GM19239 (cell line): ENCODE measurements around the gene SELENOS.

ENCODE experiments used
- DNase-seq: peaks from one replicate; pipeline ENCODE4 v3.0.0; 2011; ENCODE audit warnings: low spot score; ENCODE audit not compliant: insufficient read length
- FAIRE-seq: peaks from 2 replicates; lab custom pipeline; 2011; peaks lifted over from hg19 to GRCh38; lab: Jason Lieb, UNC

SELENOS gene

DNA sequence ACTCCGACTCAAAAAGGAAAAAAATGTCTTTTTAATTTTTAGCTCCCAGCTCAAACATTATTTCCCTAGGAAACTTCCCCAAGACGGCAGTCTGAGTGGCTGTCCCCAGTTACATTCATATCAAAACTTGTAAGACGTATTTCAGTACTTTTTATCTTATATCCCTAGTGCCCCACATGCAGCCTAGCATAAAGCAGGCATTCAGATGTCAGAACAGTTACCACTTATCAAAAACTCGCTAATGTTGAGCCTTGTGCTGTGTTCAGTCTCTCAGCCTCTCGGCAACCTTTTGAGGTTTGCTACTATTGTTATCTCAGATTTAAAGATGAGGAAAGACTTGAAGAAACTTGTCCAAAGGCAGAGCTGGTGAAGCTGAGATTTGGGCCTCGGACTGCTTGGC is 6.6 kb upstream of the SELENOS start:
- DNase-seq (no peak), FAIRE-seq (no peak)

DNA sequence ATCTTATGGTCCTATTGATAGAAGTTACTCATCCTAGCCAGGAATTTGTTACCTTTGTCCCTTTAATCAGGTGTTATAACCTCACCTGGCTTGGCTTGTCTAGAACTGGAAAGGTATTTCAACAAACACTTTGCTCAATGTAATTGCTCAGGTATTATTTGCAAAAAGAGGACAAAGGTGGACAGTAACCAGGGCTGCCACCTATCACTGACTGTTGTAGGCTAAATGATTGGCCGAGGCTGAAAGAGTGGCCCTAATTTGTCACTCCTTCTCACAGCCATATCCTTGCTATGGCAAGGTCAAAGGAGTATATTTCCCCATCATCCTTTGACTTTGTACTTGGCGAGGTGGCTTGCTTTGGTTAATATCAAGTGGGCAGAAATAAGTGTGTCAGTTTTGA is 2.7 kb upstream of the SELENOS start:
- FAIRE-seq (no peak), DNase-seq (no peak)

DNA sequence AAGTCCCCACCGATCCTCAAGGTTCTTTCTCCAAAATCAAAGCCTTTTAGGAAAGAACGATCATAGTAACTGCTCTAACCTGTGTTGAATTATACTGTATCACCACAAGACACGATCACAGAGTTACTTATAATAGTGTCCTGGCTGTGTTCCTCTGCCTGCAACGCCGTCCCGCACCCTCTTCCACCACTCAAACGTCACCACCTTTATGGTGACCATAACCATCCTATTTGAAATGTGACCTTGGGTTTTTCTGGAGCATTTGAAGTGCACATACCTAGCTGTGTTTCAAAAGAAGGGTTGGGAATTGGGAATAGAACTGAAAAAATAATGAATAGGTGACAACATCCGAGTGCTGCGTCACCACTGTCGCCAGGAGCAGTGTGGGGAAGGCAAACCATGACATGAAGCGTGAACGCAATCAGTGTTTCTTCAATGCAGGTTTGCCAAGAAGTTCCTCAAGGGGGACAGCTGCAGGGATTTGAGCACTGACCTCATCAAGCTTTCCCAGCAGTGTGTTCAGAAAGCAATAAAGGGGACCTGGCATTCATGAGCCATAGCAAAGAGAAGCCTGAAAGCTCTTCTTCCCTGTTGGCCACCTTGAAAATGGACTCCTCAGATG is 769 bp upstream of the SELENOS start:
- peak; percentile 39 for FAIRE-seq

DNA sequence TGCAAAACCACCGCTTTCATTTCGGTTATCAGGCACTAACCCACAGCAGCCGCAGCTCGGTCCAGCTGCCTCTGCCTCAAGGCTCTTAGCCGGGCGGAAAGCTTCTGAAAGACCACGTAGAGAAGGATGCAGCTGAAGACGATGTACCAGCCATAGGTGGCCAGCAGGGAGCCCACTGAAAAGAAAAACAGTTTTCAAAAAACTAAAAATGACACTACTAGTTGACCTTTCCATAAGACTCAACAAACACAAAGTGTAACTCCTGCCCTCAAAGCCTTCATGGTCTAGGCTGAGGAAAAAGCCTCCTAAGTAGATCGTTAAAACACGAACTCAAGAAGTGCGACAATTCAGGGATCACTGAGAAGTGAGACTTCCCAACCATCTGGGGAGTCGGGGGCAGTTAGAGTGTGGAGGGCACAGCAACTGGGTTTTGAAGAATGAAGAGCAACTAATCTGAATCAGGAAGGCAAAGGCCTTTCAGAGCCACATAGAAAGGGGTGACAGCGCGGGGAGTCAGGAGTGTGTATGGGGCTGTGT is 716 bp downstream of the SELENOS start:
- FAIRE-seq (peak; percentile 47), DNase-seq (no peak)

More for the DNA sequence above, 769 bp upstream of the SELENOS start:
- DNase-seq: no peak

DNA sequence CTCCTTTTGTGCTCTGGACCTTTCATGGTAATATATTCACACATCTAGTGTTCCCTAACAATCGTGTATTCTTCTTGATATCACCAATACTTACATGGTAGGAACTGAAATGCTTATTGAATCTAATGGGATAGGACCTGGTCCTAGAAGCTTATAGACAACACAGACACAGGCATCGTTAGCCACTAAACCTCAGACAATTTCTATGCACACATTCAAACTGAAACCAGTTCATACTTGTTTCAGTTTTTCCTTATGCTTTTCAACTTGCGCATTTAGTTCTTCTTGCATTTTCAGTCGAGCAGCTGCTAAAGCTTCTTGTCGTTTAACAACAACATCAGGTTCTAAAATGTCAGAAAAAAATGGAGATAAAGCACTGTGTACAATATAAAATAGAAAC is 2.3 kb downstream of the SELENOS start:
- FAIRE-seq: peak; percentile 82
- DNase-seq: no peak

DNA sequence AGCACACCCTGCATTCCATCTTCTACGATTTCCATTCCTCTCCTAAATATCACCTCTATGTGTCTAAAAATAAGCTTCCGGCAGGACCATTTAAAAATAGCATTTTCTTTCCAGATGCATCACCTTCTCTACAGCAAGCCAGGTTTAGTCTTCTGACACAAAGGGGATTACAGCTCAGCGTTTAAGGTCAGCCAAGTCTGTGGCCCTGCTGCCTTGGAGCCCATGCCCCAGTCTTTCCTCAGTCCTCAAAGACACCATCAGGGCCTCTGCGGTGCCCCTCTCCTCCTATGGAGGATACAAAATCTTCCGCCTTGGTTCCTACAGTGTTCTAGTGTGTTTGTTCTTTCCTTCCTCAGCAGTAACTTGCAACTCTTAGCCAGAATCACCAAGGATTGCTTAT is 3.8 kb downstream of the SELENOS start:
- DNase-seq: no peak
- no peak for FAIRE-seq

DNA sequence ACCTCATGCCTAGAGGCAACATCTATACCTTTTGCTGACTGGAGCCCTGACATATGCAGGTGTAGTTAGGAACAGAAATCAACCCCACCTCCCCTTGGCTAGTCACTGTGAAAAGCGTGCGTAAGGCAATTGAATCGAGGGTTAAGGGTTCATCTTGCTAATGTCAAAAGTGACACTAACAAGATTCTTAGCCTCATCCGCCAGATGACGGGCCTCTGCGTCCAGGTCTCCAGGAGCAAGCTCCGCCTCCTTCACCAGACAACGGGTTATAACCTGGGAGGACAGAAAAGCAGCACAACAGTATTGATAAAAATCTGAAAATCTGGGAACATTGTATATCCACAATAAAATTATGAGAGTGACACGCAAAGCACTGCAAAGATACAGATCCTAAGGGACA is 4.7 kb downstream of the SELENOS start:
- FAIRE-seq (no peak), DNase-seq (no peak)

DNA sequence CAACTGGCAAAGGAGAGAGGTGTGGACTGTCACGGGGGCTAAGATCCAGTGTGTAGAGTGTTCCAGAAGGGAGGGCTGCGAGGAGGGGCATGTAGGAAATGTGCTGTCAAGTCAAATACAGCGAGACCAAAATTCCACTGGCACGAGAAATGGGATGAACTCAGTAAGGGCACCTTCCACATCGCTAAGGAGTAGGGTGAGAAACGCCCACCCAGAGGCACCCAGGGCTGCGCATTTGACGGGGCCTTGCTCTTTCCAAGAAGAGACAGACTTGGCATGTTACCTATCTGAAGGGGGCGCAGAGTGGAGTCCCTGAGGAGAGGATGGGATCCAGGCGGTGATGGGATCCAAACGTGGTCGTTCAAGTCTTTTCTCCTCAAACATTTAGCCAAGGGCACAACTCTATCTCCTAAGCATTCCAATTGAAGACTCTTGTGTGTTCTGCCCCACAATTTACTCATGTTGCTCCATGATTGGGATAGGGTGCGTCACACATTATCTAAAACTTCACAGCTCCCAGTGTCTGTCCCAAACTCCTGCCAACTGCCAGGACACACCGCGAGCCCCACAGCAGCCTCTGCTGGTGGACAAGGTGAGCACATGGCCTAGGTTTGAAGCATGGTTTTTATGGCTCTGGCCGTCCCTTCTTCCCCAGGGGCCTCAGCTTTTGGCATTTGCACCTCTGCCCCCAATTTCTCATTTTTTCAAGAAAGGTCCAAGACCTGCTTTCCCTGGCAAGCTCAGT is 7.6 kb downstream of the SELENOS start:
- FAIRE-seq: no peak
- DNase-seq: no peak

DNA sequence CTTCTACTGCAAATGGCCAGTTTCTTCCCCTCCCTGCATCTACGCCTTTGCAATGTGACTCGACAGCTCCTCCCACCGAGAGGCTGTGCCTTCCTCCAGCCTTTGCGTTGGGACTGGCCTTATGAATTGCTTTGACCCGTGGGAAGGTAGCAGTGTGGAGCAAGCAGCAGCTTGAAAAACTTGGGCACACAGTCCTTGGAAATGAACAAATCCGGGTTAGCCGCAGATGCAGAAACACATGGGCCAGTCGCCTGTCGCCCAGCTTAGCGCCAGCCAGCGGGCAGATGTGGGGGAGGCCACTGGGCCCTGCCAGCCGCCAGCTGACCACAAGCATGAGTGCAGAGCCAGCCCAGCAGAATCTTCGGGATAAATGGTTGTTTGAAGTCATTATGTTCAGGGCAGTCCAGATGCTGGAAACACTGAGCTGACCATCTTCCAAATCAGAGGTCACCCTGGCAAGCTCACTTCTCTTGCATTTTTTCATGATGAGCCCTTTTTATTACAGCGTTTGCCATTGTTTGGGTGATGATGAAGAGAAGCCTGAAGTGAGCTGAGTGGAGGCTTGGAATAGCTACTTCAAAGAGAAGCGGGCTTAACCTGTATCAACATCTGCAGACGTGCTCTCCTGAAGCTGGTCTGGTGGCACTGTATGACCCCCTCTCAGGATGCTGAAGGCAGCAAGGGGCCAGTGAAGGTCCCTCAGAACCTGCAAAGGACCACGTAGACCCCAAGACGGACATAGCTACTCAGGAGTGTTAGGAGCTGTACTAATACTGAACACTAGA is 9.8 kb downstream of the SELENOS start:
- DNase-seq (no peak), FAIRE-seq (no peak)

DNA sequence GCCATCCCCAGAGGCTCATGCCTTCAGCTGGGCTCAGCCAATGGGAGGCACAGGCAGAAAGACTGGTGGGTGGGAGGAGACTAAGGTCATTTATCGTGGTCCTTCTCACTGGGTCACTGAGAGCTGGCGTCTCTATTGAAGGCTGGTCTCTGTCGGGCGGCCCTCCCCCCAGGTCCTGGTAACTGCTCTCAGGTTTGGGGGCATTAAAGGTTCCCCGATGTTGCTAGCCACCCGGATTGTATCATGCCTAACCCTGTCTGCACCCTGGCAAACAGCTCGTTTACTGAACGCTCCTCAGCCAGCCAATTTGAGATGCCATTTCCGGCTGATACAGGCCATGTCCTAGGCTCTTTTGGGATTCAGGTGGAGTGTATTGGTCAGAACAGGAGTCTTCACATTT is 10.5 kb downstream of the SELENOS start:
- FAIRE-seq (no peak), DNase-seq (no peak)

DNA sequence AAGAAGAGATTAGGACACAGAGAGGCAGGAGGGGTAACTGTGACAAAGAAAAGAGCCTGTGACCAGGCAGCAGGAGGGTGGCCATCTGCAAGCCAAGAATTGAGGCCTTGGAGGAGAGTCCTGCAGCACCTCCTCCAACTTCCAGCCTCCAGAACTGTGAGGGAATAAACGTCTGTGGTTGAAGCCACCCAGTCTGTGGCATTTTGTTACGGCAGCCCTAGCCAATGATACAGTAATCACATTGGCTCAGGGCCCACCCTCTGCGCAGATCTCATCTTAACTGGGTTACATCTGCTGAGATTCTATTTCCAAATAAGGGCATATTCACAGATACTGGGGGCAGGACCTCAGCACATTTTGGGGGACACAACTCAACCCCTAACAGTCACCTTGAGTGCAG is 11.3 kb downstream of the SELENOS start:
- no peak for DNase-seq
- no peak for FAIRE-seq

DNA sequence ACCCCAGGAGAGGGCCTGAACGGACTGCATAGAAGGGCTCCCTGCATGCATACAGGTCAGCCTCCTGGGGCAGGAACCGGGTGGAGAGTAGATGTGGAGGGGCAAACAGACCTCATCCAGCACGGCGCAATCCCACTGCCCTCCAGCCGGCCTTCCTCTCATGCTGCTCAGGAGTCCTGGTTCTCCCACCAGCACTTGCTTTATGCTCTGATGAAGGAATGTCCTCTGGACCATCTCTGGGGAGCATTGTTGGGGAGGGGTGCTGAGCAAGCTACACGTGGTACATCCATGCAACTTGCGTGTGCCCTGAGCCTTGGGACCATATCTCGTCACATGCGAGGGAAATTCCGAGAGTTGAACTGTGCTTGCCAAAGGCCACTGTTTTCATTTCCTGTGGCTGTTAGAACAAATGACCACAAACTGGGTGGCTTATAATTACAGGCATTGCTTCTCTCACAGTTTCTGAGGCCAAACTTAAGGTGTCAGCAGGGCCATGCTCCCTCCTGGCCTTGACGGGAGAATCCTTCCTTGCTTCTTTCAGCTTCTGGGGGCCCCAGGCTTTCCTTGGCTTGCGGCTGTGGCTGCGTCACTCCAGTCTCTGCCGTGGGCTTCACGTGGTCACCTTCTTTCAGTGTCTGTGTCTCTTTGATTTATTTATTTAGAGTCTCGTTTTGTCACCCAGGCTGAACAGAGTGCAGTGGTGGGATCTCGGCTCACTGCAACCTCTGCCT is 12.2 kb downstream of the SELENOS start:
- DNase-seq: no peak
- no peak for FAIRE-seq

DNA sequence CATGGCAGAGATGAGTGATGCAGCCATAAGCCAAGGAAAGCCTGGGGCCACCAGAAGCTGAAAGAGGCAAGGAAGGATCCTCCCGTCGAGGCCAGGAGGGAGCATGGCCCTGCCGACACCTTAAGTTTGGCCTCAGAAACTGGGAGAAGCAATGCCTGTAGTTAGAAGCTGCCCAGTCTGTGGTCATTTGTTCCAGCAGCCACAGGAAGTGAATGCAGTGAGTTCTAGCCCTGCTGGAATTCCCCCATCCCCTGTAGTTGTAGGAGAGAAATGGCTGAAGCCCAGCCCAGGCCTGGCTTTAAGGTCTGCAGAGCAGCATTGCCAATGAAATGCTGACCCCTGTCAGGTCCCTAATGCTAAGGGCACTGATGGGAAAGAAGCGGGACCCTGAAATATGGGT is 13.3 kb downstream of the SELENOS start:
- FAIRE-seq (no peak), DNase-seq (no peak)

DNA sequence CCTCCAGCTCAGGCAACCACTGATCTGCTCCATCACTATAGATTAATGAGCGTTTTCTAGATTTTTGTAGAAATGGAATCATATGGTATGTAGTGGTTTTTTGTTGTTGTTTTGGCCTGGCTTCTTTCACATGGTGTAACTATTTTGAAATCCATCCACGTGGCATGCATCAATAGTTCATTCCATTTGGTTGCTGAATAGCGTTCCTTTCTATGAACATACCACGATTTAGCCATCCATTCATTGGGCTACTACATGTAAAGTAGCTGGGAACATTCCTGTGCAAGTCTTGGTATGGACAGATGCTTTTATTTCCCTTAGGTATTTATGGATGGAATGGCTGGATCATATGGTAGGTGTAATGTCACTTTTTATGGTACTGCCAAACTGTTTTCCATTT is 14.7 kb downstream of the SELENOS start:
- DNase-seq (no peak), FAIRE-seq (no peak)

DNA sequence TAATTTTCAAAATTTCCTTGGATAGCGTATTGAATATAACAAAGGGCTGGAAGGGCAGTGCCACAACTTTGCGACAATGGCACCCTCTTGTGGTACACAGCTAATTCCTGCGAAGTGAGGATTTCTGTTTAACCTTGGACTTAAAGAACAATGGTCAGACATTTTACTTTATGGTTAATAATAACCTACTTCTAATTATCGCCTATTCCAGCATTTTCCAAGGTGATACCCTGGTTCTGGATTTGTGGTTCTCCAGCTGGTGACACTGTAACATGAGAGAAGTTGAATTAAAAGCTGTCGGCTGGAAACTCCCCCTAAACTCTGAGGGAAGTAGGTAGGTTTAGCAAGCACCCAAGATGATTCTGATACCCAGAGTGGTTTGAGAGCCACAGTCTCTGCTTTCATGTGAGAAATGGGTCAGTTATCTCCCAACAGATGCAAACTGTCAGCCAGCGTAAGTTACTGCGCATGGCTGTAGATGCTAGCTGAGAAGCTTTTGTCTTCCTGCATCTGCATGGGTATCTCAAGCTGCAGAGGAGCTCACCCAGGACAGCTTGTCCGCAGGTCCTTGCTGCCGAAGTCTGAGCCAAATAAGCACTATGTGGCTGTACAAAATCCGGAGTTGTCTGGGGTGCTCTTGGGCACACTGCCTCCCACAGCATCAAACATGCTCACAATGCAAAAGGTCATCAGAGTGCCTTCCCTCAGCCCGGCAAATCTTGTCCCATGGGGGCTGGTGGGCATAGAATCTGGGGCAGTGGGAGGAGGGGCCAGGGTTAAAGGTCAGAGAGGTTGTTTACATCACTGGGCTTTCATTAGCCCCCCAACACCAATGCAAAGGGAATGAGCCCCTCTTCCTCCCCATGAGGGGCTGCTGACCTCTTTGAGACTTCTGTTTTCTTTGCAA is 18.8 kb downstream of the SELENOS start:
- FAIRE-seq (no peak), DNase-seq (no peak)

DNA sequence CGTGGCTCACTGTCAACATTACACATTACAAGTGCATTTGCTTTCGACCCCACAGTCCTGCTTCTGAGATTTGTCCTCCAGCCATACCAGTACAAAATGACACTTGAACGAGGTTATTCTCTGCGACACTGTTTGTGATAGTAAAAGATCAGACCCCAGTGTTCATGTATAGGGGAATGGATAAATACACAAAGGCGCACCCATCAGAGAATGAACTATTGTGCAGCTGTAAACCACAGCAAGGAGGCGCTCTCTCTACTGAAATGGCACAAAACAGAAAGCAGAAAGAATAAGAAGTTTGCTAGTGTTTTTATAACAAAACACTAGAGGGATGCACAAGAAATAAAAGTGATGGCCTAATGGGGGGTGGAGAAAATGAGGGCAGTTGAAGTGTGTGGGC is 20.5 kb downstream of the SELENOS start:
- FAIRE-seq (no peak), DNase-seq (no peak)

DNA sequence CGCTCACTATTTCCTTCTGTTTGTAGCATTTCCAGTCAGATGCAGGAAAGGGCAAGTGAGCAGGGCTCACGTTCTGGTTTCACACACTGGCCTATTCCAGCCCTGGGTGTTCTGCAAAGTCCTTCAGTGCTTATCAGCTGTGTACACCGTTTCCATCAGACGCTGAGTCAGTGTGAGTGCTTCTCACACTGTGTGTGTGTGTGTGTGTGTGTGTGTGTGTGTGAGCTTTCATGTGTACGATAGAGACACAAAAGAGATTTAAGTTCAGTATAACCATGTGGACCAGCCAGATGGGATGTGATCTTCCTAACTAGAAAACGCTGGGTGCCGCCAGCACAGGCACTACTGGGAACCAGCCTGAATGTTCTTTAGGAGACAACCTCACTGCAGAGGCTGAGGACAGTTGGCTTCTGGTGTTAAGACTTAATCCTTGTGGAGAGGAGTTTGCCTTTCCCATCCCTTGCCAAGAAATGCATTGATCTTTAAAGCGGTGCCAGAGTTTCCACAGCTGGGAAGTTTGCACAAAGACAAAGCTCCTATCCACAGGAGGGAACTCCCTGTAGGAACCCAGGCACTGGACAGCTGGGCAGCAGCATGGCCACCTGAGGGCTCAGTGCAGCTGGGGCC is 21.6 kb downstream of the SELENOS start:
- DNase-seq: no peak
- no peak for FAIRE-seq

DNA sequence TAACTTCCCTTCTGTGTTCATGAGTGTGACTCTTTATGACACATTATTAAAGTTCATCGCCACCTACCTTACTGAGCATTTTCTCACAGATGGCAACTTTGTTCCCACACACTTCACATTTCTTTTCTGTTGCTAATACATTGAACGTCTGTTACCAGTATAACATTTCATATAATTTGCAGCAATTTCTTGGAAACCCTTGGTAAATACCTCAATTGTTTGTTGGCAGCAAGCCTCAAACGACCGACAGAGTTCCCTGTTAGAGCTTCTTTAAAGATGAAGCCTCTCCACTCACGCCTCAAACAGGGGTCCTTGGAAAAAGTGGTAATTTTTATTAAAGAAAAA is 22.3 kb downstream of the SELENOS start:
- FAIRE-seq (no peak), DNase-seq (no peak)
